Activated CD4-positive, alpha-beta T cell treated with anti-CD3 and anti-CD28 coated beads, Interleukin-2, amount 50 U/mL, for 48 hours (primary cell): ENCODE results near the gene DEPDC7.

Source experiments
- DNase-seq, 2 experiments: peaks; one replicate each; pipeline ENCODE4 v3.0.0-alpha.2; 2020

The DEPDC7 gene

GRCh38 chr11:33063326-33063881 is 47.7 kb downstream of the DEPDC7 start:
- no peak for DNase-seq

DNA sequence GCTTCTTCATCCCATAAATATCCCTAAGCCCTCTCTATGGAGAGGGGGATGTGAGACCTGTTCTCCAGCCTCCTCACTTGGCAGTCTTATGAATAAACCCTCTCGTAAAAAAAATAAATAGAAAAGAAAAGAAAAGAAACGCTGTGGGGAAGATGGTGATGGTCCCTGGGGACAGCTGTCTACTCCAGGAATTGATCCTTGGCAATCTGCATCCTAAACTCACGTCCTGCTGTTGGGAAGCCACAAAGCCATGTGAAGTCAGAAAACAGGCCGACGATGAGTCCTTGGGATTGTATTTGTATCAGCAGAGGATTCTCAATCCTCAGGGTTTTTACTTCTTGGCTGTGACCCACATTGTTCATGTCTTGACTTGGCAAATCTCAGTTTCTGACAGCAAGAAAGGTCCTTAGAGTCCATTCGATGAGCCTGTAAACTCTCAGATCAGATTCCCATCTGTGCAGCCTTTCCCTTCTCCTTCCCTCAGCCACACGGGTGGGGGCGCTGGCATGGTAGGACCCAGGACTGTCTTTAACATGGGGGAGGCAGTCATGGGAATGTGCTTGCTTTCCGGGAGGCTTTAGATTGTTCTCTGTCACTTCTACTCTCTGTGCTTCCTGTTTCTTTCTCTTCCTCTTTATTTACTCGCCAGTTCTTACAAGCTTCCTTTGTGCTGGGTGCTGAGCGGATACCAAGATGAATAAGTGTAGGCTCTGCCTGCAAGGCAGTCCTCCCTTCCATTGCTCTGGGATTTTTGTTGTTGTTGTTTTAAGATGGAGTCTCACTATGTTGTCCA is 48.6 kb downstream of the DEPDC7 start:
- DNase-seq: no peak

GRCh38 chr11:33064866-33065265 is 49.2 kb downstream of the DEPDC7 start:
- no peak for DNase-seq

DNA sequence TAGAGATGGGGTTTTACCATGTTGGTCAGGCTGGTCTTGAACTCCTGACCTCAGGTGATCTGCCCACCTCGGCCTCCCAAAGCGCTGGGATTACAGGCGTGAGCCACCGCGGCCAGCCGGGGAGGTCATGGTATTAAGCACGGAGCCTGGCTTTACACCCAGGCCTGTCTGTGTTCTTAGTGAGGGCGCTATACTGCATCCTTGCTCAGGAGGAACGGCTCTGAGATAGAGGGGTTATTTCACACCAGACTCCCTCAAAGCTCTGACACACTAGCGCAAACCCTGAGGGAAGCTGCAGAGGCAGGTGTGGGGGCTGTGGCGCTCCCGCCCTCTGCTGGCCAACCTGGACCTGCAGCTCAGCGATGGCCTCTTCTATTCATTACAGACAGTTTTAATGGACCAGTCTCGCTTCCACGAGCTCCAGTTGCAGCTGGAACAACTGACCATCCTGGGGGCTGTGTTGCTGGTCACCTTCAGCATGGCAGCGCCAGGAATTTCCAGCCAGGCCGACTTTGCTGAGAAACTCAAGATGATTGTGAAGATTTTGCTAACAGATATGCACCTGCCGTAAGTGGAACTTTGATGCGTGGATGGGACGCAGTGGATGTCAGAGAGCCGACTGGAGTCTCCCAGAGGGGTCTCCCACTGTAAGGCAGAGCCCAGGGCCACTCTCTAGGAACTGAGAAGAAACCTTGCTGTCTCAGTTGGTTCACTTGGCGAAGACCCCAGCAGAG is 49.9 kb downstream of the DEPDC7 start:
- DNase-seq: peak; percentile 74 to 80

- no peak for DNase-seq
These were observed 51.6 kb downstream of the DEPDC7 start for GRCh38 chr11:33067294-33067693.

DNA sequence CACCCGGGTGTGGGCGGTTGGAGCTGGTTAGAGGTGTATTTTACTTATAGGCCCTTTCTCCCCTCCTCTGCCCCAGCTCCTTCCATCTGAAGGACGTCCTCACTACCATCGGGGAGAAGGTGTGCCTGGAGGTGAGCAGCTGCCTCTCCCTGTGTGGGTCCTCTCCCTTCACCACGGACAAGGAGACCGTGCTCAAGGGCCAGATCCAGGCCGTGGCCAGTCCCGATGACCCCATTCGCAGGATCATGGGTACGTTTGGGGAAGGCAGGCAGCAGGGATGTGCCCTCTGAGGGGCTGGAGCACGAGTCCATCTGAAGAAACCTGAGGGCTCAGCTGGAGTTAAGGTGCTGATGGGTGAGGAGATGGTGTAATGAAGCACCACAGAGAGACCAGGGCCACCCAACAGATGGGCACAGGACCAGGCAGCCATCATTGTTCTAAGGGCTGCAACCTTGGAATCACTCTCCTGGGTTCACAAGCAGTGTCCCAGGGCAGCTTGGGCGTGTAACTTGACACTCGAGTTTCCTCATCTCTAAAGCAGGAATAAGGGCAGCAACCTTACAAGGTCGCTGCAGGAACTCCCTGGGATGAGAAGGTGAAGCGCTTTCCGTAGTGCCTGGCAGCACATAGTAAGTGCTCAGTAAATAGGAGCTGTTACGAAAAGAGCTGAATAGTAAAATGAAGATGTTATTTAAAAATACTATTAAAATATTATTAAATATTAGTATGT is 53.1 kb downstream of the DEPDC7 start:
- no peak for DNase-seq

DNA sequence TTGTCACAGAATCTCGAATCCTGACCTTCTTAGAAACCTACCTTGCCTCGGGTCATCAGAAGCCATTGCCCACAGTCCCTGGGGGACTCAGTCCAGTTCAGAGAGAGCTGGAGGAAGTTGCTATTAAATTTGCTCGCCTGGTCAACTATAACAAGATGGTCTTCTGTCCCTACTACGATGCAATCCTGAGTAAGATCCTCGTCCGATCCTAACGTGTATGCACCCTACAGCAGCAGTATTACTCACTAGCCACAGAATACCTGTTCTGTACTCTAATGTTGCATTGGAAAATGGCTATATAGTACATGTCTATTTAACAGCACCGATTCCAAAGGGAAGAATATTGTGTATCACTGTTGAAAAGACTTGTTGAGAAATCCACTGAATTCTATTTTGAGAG is 56.8 kb downstream of the DEPDC7 start:
- no peak for DNase-seq
